OCI-LY7 (cell line): ENCODE results near the gene LY6G6D. TPM values are rescaled to one million over a fixed set of nuclear protein-coding genes. Genes with fewer than 3 reads are reported as not detected.

Source experiments
- BruUV-seq: library from RNA; stranded (reverse); fragments of 400-500 nt; replicated peaks from 2 replicates; lab custom pipeline; 2021; lab: Mats Ljungman, UMichigan
- CTCF ChIA-PET: fragments of 300-600 bp; sonication (Branson Sonifier 250); formaldehyde crosslinking; loops from one replicate; lab custom pipeline; 2022; ENCODE audit warnings: antibody characterized with exemption; ENCODE audit not compliant: unreplicated experiment; lab: Charles Lee
- POLR2A ChIA-PET: fragments of 300-600 bp; sonication (Branson Sonifier 250); formaldehyde crosslinking; loops from one replicate; lab custom pipeline; 2022; ENCODE audit warnings: antibody characterized with exemption; lab: Charles Lee
- DNase-seq: peaks from one replicate; pipeline ENCODE4 v3.0.0-alpha.2; 2015; ENCODE audit warnings: low spot score
- H2AFZ ChIP-seq: fragments of 200-600 bp; sonication (generic), shearing (Covaris generic); 2 replicates; pipeline ENCODE4 v1.6.1; 2014; ENCODE audit warnings: mild to moderate bottlenecking, antibody characterized with exemption, low read length, moderate library complexity
- H3K27ac ChIP-seq: fragments of 200-600 bp; sonication (generic); 2 replicates; pipeline ENCODE4 v1.5.1; 2014; ENCODE audit warnings: mixed run types, low read depth, mild to moderate bottlenecking, moderate library complexity, low read length, inconsistent platforms; ENCODE audit not compliant: poor library complexity, severe bottlenecking
- H3K36me3 ChIP-seq: fragments of 200-600 bp; sonication (generic); 2 replicates; pipeline ENCODE4 v1.6.1; 2014; ENCODE audit warnings: mild to moderate bottlenecking, antibody characterized with exemption, low read length, moderate library complexity, mixed read lengths; ENCODE audit not compliant: insufficient read depth
- H3K4me1 ChIP-seq: fragments of 200-600 bp; sonication (generic); 2 replicates; pipeline ENCODE4 v1.5.1; 2014; ENCODE audit warnings: mild to moderate bottlenecking, low read length; ENCODE audit not compliant: insufficient read depth, poor library complexity, severe bottlenecking
- H3K4me2 ChIP-seq: fragments of 200-600 bp; sonication (generic); 2 replicates; pipeline ENCODE4 v1.6.1; 2014; ENCODE audit warnings: mild to moderate bottlenecking, low read length
- H3K4me3 ChIP-seq: fragments of 200-600 bp; sonication (generic); 2 replicates; pipeline ENCODE4 v1.5.1; 2014; ENCODE audit warnings: mild to moderate bottlenecking, low read depth, low read length; ENCODE audit not compliant: poor library complexity, severe bottlenecking
- H3K79me2 ChIP-seq: fragments of 200-600 bp; sonication (generic); 2 replicates; pipeline ENCODE4 v1.6.1; 2016; ENCODE audit warnings: low read depth, mild to moderate bottlenecking, low read length, moderate library complexity, mixed read lengths; ENCODE audit not compliant: insufficient read depth
- H3K9me2 ChIP-seq: fragments of 200-600 bp; sonication (generic); 2 replicates; pipeline ENCODE4 v1.6.1; 2016; ENCODE audit warnings: mild to moderate bottlenecking, low read length, mixed read lengths; ENCODE audit not compliant: insufficient read depth
- H3K9me3 ChIP-seq: fragments of 200-600 bp; sonication (generic); 2 replicates; pipeline ENCODE4 v1.6.1; 2014; ENCODE audit warnings: mild to moderate bottlenecking, mixed run types, low read length, mixed read lengths
- H4K20me1 ChIP-seq: fragments of 200-600 bp; sonication (generic); 2 replicates; pipeline ENCODE4 v1.6.1; 2014; ENCODE audit warnings: mild to moderate bottlenecking, antibody characterized with exemption, low read length, moderate library complexity, mixed read lengths; ENCODE audit not compliant: insufficient read depth
- EZH2phosphoT487 ChIP-seq: fragments of 200-600 bp; sonication (generic); IDR thresholded peaks from 2 replicates; pipeline ENCODE4 v1.6.1; 2018; ENCODE audit warnings: low read depth, borderline replicate concordance, mild to moderate bottlenecking, mixed run types, antibody characterized with exemption, low read length, moderate library complexity, mixed read lengths
- intact Hi-C: fragments of 100-400 bp; cut with micrococcal nuclease; formaldehyde crosslinking; loops from one replicate; pipeline ENCODE4 v1.10.0; 2022; ENCODE audit not compliant: unreplicated experiment
- total RNA-seq, 2 experiments: library from RNA; depleted of rRNA in 1 of 2; stranded (reverse); fragments of >200 nt in 1 of 2; shearing (Covaris generic) in 1 of 2; gene quantifications; 2 replicates each; pipeline ENCODE4 v1.2.3, GENCODE V29; 2014 to 2022
- TF ChIP-seq, protein P1 (sequence below): fragments of 200-600 bp; sonication (generic); conservative IDR thresholded peaks from 2 replicates; pipeline ENCODE4 v1.5.1; 2014; ENCODE audit warnings: mild to moderate bottlenecking, antibody characterized with exemption, low read length, moderate library complexity, mixed read lengths

Gene LY6G6D
- total RNA-seq, 2 experiments from 2014 or later = not detected

DNA sequence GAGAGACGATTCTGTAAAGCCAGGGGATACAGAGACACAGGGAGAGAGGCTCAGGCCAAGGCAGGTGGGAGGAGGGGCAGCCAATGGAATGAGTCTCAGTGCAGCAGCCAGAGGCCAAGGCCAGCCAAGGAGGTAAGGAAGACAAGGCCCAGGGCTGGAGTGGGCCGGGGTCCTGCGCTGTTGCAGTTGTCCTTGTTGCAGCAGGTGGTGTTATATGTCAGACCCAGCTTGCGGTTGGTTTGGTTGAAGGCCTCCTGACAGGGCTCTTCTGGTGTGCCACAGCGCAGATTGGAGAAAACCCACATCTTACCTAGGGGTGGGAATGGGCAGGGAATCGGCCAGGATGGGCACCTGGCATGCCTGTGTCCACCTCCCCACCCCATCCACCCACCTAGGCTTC is 3.9 kb downstream of the LY6G6D start:
- no TSS peak for BruUV-seq
- H3K4me1 ChIP-seq = no peaks in the 10 kb centered on the region
- H2AFZ ChIP-seq = no peak overlapping the region
- ChIA-PET CTCF (no interaction called here), POLR2A (no interaction called here)
- no peaks in the 10 kb centered on the region for H4K20me1 ChIP-seq
- DNase-seq = no peak
- no peak overlapping the region for H3K4me3 ChIP-seq
- no peaks in the 10 kb centered on the region for H3K79me2 ChIP-seq
- H3K4me2 ChIP-seq = no peak overlapping the region
- TF ChIP-seq EZH2phosphoT487 = no peak
- TF ChIP-seq, protein P1, sequence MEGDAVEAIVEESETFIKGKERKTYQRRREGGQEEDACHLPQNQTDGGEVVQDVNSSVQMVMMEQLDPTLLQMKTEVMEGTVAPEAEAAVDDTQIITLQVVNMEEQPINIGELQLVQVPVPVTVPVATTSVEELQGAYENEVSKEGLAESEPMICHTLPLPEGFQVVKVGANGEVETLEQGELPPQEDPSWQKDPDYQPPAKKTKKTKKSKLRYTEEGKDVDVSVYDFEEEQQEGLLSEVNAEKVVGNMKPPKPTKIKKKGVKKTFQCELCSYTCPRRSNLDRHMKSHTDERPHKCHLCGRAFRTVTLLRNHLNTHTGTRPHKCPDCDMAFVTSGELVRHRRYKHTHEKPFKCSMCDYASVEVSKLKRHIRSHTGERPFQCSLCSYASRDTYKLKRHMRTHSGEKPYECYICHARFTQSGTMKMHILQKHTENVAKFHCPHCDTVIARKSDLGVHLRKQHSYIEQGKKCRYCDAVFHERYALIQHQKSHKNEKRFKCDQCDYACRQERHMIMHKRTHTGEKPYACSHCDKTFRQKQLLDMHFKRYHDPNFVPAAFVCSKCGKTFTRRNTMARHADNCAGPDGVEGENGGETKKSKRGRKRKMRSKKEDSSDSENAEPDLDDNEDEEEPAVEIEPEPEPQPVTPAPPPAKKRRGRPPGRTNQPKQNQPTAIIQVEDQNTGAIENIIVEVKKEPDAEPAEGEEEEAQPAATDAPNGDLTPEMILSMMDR = no peak
- no peaks in the 10 kb centered on the region for H3K9me3 ChIP-seq
- no peaks in the 10 kb centered on the region for H3K9me2 ChIP-seq
- H3K27ac ChIP-seq = no peak overlapping the region
- H3K36me3 ChIP-seq = no peaks in the 10 kb centered on the region
- intact Hi-C loops = no loop called here

GRCh38 chr6:31720196-31720770 is 5.1 kb downstream of the LY6G6D start:
- intact Hi-C loops = no loop called here
- no TSS peak for BruUV-seq
- POLR2A ChIA-PET = interaction anchor here (0.6 kb wide), 1 partner anchor 35 kb away, joined by 3 read pairs; no protein-coding TSS in a partner anchor
- TF ChIP-seq, protein P1 = no peak
- no peak overlapping the region for H3K4me2 ChIP-seq
- no peak overlapping the region for H3K4me3 ChIP-seq
- H3K27ac ChIP-seq = no peak overlapping the region
- H4K20me1 ChIP-seq = no peaks in the 10 kb centered on the region
- no peaks in the 10 kb centered on the region for H3K4me1 ChIP-seq
- H3K79me2 ChIP-seq = no peaks in the 10 kb centered on the region
- no peaks in the 10 kb centered on the region for H3K36me3 ChIP-seq
- no peak overlapping the region for H2AFZ ChIP-seq
- DNase-seq = no peak
- CTCF ChIA-PET = no interaction called here
- no peaks in the 10 kb centered on the region for H3K9me2 ChIP-seq
- no peaks in the 10 kb centered on the region for H3K9me3 ChIP-seq

- no peak within 1 kb of the TSS for H3K27ac ChIP-seq
- intact Hi-C loops = no loop called here
- CTCF ChIA-PET = no interaction called here
- no peak for TF ChIP-seq EZH2phosphoT487
- TF ChIP-seq, protein P1 = no peak
- no peaks in the 10 kb centered on the region for H3K9me2 ChIP-seq
- DNase-seq = no peak
- no peaks in the 10 kb centered on the region for H3K79me2 ChIP-seq
- H3K4me1 ChIP-seq = peaks cover under 1% of the 10 kb centered on the region
- no peaks in the 10 kb centered on the region for H3K9me3 ChIP-seq
- peaks cover 7% of the 10 kb centered on the region; the same call in 1 of the 2 replicates for H3K36me3 ChIP-seq
- H4K20me1 ChIP-seq = no peaks in the 10 kb centered on the region
- no peak within 1 kb of the TSS for H3K4me3 ChIP-seq
- no peak within 1 kb of the TSS for H2AFZ ChIP-seq
- POLR2A ChIA-PET = no interaction called here
- H3K4me2 ChIP-seq = no peak within 1 kb of the TSS
- no TSS peak for BruUV-seq
Measured at GRCh38 chr6:31721351-31722020, 6.3 kb downstream of the LY6G6D start, which contains the start of gene LY6G6C. LY6G6C (minus strand) TSS chr6:31721746; CDS start chr6:31721679, 67 bp downstream.
